ENCODE measurements around the gene MBD5. TPM values are rescaled to one million over a fixed set of nuclear protein-coding genes. Genes with fewer than 3 reads are reported as not detected.

Gene MBD5
- polyA plus RNA-seq, 3 donors from 2014 or later = 10.0 to 19.2 (median 14.3) TPM

DNA sequence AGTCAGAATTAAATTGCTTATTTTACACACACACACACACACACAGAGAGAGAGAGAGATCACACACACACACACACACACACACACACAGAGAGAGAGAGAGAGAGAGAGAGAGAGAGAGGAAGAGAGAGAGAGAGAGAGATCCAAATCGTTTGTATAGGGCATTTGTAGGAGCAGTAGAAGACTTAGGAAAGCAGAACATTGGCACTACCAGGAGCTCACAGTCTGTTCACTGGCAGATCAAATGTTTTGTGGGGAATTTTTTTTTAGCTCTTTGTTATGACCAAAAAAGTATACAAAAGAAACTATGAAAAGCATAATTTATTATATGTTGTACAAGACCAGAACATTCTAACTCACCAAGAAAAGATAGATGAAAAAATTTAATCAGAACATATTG is 81.8 kb downstream of the MBD5 start:
- Mint-ChIP-seq H3K4me3 (no peak overlapping the region), H3K36me3 (no peaks in the 10 kb centered on the region), H3K27me3 (ENCODE audit: low read depth in 3 of 3) (peaks cover 0 to 3% (median 0%) of the 10 kb centered on the region in 3 donors), H3K4me1 (peaks cover 0 to 2% of the 10 kb centered on the region in 2 donors), H3K27ac (peak overlapping the region in 2 of 6 donors; percentile 14 to 75), H3K9me3 (no peaks in the 10 kb centered on the region)
- DNase-seq = no peak

DNA sequence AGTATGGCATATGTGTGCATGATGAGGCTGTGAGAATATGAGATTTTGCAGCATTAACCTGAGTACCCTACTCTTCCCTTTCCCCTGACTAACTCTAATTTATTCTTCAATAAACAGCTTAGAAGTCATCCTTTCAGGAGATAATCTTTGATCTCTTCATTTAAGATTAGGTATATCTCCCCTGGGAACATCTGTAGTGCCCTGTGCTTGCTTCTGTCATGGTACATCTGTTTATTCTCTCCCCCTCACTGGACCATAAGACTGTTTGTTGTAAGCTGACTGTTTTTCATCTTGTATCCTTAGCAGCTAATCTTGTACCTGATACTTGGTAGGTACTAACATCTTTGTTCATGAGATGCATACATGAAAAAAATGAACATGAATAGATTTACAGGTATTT is 83.1 kb downstream of the MBD5 start:
- H3K36me3 Mint-ChIP-seq = peaks cover 0 to 3% (median 3%) of the 10 kb centered on the region in 3 donors
- no peak overlapping the region for H3K4me3 Mint-ChIP-seq
- no peak overlapping the region for H3K27ac Mint-ChIP-seq
- H3K27me3 Mint-ChIP-seq (ENCODE audit: low read depth in 3 of 3) = peaks cover 0 to 3% (median 0%) of the 10 kb centered on the region in 3 donors
- no peak for DNase-seq
- peaks cover 0 to 2% (median 0%) of the 10 kb centered on the region in 6 donors for H3K9me3 Mint-ChIP-seq
- H3K4me1 Mint-ChIP-seq = peaks cover 0 to 2% of the 10 kb centered on the region in 2 donors

DNA sequence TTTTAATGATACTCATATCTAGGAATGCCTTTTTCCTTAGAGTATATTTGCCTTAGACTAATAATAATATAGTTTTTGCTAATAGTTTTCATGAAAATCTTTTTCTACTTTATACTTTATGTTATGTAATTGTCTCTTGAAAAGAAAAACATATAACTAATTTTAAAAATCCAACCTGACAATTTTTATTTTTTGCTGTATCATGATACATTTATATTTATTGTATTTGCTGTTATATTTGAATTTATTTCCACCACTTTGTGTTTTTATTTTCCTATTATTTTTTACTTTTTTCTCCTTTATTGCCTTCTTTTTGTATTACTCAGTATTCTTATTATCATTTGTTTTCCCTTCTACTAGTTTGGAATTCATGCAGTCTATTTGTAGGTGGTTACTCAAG is 85.4 kb downstream of the MBD5 start:
- H3K27ac Mint-ChIP-seq = no peak overlapping the region
- peaks cover 0 to 3% (median 0%) of the 10 kb centered on the region in 3 donors for H3K27me3 Mint-ChIP-seq (ENCODE audit: low read depth in 3 of 3)
- peaks cover 0 to 3% (median 3%) of the 10 kb centered on the region in 3 donors for H3K36me3 Mint-ChIP-seq
- H3K9me3 Mint-ChIP-seq = peaks cover 0 to 2% (median 0%) of the 10 kb centered on the region in 6 donors
- no peak overlapping the region for H3K4me3 Mint-ChIP-seq
- peaks cover 10 to 16% of the 10 kb centered on the region in 2 donors for H3K4me1 Mint-ChIP-seq
- no peak for DNase-seq

DNA sequence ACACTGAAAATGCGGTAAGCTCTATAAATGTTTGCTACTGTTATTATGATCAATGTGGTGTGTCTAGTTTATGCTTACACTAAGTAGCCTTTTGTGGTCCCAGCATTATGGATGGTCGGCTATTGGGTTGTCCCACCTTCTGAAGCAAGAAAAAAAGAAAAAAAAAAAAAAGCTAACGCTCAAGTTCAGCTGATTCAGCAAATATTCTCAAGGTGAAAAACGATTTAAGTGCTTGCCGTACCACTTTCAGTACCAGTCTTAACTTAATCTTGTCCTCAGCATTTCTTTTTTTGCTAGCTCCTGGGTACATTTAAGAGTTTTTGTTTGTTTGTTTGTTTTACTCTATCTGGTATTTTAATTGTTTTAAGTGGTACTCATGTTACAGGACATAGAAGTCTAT is 87.5 kb downstream of the MBD5 start:
- no peak for DNase-seq
- H3K9me3 Mint-ChIP-seq = peaks cover 0 to 2% (median 0%) of the 10 kb centered on the region in 6 donors
- H3K27me3 Mint-ChIP-seq (ENCODE audit: low read depth in 3 of 3) = peaks cover 0 to 3% (median 0%) of the 10 kb centered on the region in 3 donors
- H3K4me3 Mint-ChIP-seq = no peak overlapping the region
- H3K27ac Mint-ChIP-seq = no peak overlapping the region
- H3K36me3 Mint-ChIP-seq = peaks cover 0 to 3% (median 3%) of the 10 kb centered on the region in 3 donors
- peaks cover 10 to 21% of the 10 kb centered on the region in 2 donors for H3K4me1 Mint-ChIP-seq

DNA sequence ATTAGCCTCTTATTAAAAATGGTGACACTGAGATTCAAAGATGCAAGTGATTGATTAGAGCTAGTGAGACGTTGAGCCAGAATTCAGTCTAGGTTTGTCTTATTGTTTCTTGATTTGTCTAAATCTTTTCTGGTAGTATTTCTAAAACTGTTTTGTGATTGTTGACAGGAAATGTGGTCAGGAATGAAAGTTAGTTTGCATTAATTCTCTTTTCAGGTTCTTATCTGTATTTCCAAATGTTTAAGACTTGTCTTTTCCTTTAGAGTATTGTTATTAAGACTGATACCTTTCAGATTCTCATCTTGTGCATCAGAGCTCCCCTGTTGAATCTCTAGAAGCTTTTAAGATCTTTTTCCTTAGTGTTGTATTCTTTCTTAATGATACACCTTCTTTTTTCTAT is 89.3 kb downstream of the MBD5 start:
- peaks cover 10 to 23% of the 10 kb centered on the region in 2 donors for H3K4me1 Mint-ChIP-seq
- no peak overlapping the region for H3K4me3 Mint-ChIP-seq
- peaks cover 0 to 3% (median 3%) of the 10 kb centered on the region in 3 donors for H3K36me3 Mint-ChIP-seq
- peaks cover 0 to 2% (median 0%) of the 10 kb centered on the region in 6 donors for H3K9me3 Mint-ChIP-seq
- DNase-seq = no peak
- H3K27me3 Mint-ChIP-seq (ENCODE audit: low read depth in 3 of 3) = peaks cover 0 to 3% (median 0%) of the 10 kb centered on the region in 3 donors
- H3K27ac Mint-ChIP-seq = peak overlapping the region in 3 of 6 donors; percentile 1 to 13 (median 12)

DNA sequence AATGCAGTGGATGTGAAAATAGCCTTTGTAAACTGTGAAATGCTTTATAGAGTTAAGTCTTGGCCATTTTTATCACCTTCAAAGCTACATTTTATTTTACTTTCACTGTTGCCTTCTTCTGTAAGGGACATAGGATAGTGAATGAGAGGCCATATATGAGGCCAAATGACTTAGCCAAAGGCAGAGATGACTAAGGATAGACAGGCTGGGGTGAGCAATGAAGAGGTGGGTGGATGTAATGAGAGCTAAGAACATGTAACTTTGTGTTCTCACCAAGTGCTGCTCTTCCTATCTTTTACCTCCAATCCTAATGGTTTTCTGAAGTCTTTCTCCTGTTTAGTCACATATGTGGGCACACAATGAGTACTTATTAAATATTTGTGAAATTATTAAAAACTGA is 101.9 kb downstream of the MBD5 start:
- no peak overlapping the region for H3K4me3 Mint-ChIP-seq
- H3K27ac Mint-ChIP-seq = no peak overlapping the region
- peaks cover 13 to 17% (median 17%) of the 10 kb centered on the region in 3 donors for H3K36me3 Mint-ChIP-seq
- DNase-seq = no peak
- peaks cover 0 to 3% (median 0%) of the 10 kb centered on the region in 3 donors for H3K27me3 Mint-ChIP-seq (ENCODE audit: low read depth in 3 of 3)
- H3K9me3 Mint-ChIP-seq = no peaks in the 10 kb centered on the region
- H3K4me1 Mint-ChIP-seq = peaks cover 0 to 7% of the 10 kb centered on the region in 2 donors

DNA sequence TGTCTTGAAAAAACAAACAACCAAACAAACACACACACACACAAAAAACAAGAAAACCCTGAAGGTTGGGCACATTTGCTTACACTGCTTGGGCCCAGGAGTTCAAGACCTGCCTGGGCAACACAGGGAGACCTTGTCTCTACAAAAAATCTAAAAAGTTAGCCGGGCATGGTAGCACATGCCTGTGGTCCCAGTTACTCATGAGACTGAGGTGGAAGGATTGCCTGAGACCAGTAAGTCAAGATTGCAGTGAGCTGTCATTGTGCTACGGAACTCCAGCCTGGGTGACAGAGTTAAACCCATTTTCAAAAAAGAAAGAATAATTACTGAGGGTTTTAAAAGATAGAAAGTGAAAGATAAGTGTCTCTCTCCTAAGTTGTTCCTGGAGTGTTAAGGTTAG is 103.4 kb downstream of the MBD5 start:
- DNase-seq = no peak
- Mint-ChIP-seq H3K27ac (no peak overlapping the region), H3K4me3 (no peak overlapping the region), H3K36me3 (peaks cover 9 to 13% (median 13%) of the 10 kb centered on the region in 3 donors), H3K9me3 (no peaks in the 10 kb centered on the region), H3K27me3 (ENCODE audit: low read depth in 3 of 3) (peaks cover 0 to 3% (median 0%) of the 10 kb centered on the region in 3 donors), H3K4me1 (peaks cover 0 to 7% of the 10 kb centered on the region in 2 donors)

DNA sequence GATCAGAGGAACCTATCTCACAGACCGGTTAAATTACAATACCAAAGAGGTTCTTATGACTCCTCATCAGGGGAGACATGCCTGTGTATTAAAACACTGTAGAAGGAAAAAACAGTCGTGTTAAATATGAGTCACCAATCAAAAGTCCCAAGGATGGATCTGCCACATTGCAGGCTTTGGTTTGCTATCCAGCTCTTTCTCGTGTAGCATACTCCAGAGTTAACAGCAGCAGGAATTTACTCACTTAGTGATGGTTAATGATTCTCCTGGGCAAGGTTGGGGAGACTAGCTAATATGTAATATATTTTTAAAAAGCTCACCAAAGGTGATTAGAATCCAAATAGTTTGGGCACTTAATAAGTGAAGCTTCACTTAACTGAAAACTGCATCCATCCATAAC is 109.7 kb downstream of the MBD5 start:
- H3K9me3 Mint-ChIP-seq = no peaks in the 10 kb centered on the region
- H3K36me3 Mint-ChIP-seq = peaks cover 0 to 5% (median 4%) of the 10 kb centered on the region in 3 donors
- H3K4me1 Mint-ChIP-seq = no peaks in the 10 kb centered on the region
- H3K27me3 Mint-ChIP-seq (ENCODE audit: low read depth in 3 of 3) = peaks cover 0 to 3% (median 0%) of the 10 kb centered on the region in 3 donors
- DNase-seq = no peak
- H3K27ac Mint-ChIP-seq = no peak overlapping the region
- H3K4me3 Mint-ChIP-seq = no peak overlapping the region

DNA sequence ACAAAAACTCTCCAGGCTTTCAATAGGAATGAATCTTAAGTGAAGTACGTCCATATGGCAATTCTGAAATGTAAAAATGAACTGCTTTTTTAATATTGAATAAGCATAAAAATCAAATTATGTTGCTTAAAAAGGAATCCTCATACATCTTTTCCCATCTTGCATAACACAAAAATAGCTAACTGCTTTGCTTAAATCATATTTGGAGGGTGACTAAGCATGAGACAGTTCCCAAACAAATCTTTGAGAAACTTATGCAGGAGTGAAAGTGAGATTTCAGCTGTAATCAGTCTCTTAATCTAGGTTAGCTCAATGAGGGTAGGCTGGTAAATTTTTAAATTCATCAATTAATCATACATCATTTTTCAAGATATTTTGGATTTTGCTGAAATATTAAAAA is 111.5 kb downstream of the MBD5 start:
- Mint-ChIP-seq H3K9me3 (no peaks in the 10 kb centered on the region), H3K36me3 (peaks cover 0 to under 1% (median under 1%) of the 10 kb centered on the region in 3 donors), H3K27me3 (ENCODE audit: low read depth in 3 of 3) (no peaks in the 10 kb centered on the region), H3K27ac (no peak overlapping the region), H3K4me3 (no peak overlapping the region), H3K4me1 (no peaks in the 10 kb centered on the region)
- DNase-seq = no peak

DNA sequence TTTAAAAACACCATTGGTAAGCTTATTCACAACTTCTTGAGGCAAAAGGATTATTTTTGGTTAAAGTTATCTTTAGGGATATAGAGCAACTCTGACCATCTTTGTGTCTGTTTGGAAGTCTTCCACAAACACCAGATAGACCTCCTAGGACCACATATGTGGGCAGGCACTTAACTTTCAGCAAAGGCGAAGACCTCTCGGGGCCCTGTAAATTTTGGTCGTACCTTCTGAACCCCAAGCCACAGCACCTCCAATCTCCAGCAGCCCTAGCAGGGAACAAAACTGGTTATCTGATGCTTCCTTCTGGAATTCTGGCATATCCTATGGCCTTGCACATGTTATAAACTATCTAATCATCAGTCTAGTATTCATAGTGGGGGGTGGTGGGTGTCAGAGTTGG is 114.8 kb downstream of the MBD5 start:
- no peak for DNase-seq
- Mint-ChIP-seq H3K4me1 (peaks cover 0 to 3% of the 10 kb centered on the region in 2 donors), H3K36me3 (no peaks in the 10 kb centered on the region), H3K9me3 (no peaks in the 10 kb centered on the region), H3K4me3 (no peak overlapping the region), H3K27me3 (ENCODE audit: low read depth in 3 of 3) (no peaks in the 10 kb centered on the region), H3K27ac (no peak overlapping the region)

DNA sequence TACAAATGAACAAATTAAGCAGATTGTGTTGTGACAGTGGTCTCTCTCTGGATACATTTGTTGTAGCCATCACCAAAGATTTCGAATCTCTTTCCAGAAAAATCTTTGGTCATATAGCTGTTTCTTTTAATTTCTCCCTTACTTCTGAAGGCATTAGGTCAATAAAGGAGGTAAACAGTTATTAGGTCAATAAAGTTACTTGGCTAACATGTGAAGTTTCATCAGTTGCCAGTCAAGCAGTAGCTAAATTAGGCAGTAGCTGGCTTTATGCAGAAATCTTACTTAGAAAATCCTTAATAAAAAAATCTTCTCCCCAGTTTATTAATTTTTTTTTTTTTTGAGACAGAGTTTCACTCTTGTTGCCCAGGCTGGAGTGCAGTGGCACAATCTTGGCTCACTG is 115.5 kb downstream of the MBD5 start:
- H3K27ac Mint-ChIP-seq = no peak overlapping the region
- H3K36me3 Mint-ChIP-seq = no peaks in the 10 kb centered on the region
- no peaks in the 10 kb centered on the region for H3K9me3 Mint-ChIP-seq
- no peak for DNase-seq
- peaks cover 0 to 3% of the 10 kb centered on the region in 2 donors for H3K4me1 Mint-ChIP-seq
- H3K4me3 Mint-ChIP-seq = no peak overlapping the region
- H3K27me3 Mint-ChIP-seq (ENCODE audit: low read depth in 3 of 3) = no peaks in the 10 kb centered on the region

DNA sequence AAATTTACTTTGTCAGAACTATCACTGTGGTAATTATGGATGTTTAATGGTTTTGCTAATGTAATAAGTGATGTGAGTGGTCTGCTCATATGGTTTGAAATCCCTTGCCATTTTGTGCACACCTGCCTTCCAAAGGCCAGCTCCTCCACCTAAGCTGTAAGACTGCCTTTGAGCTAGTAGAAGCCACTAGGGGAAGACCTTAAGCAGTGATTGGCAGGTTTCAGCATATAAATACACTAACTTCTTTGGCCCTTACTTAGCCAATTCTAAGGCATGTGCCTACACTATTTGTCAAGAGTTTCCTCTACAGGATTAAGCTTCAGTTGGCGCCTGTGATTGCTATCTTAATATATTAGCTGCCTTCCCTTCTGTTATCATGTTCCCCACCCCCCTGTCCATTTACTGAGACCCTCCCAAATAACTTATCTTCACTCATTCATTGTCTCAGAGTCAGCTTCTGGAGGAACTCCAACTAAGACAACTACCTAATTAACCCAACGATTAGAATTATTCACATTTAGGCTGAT is 141.1 kb downstream of the MBD5 start:
- H3K4me1 Mint-ChIP-seq = peaks cover 0 to 1% of the 10 kb centered on the region in 2 donors
- H3K27me3 Mint-ChIP-seq (ENCODE audit: low read depth in 3 of 3) = peaks cover 0 to 2% (median 0%) of the 10 kb centered on the region in 3 donors
- no peak overlapping the region for H3K27ac Mint-ChIP-seq
- H3K9me3 Mint-ChIP-seq = no peaks in the 10 kb centered on the region
- DNase-seq = no peak
- H3K4me3 Mint-ChIP-seq = no peak overlapping the region
- H3K36me3 Mint-ChIP-seq = peaks cover 0 to 7% (median 3%) of the 10 kb centered on the region in 3 donors

DNA sequence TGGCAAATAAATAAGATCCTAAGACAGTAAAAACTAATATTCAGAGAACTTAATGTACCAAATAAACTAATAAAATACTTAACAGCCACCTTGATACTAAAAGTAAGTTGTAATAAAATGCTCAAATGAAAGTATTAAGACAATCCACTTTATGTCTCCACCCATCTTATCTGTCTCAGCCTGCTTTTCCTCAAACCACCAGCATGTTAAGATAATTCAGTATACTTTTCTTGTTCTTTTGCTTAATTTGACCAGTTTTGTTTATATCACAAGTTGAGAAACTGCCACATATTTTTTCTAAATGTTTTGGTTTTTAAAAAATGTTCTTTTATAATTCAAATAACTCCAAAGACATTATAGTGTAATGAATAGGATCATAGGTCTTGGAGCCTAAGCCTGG is 142.0 kb downstream of the MBD5 start:
- H3K36me3 Mint-ChIP-seq = peaks cover 0 to 10% (median 3%) of the 10 kb centered on the region in 3 donors
- H3K4me3 Mint-ChIP-seq = no peak overlapping the region
- no peaks in the 10 kb centered on the region for H3K9me3 Mint-ChIP-seq
- no peak overlapping the region for H3K27ac Mint-ChIP-seq
- DNase-seq = no peak
- H3K4me1 Mint-ChIP-seq = peaks cover 0 to 1% of the 10 kb centered on the region in 2 donors
- H3K27me3 Mint-ChIP-seq (ENCODE audit: low read depth in 3 of 3) = peaks cover 0 to 2% (median 0%) of the 10 kb centered on the region in 3 donors

DNA sequence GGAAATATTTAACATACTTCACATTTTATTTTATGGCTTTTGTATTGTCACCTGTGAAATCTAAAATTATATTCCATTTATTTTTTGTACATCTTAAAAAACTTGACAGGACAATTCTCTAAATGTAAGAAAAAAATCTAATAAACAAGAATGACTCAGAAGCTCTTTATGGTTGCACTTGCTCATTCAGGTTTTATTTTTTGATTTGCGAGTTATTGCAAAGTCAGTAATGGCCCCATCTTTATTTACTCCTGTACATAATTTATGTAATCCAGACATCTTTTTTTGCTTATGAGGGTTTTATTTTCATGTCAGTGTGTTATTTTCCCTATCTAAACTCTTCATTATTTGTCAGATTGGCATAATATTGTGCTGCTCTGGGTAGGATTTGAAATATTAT is 145.1 kb downstream of the MBD5 start:
- Mint-ChIP-seq H3K9me3 (peaks cover 0 to 2% (median 0%) of the 10 kb centered on the region in 6 donors), H3K36me3 (peaks cover 8 to 23% (median 11%) of the 10 kb centered on the region in 3 donors), H3K27ac (no peak overlapping the region), H3K4me1 (peaks cover 0 to 1% of the 10 kb centered on the region in 2 donors), H3K4me3 (no peak overlapping the region), H3K27me3 (ENCODE audit: low read depth in 3 of 3) (peaks cover 0 to 2% (median 0%) of the 10 kb centered on the region in 3 donors)
- DNase-seq = no peak

All from immature natural killer cell (primary cell).